Hepatocyte (in vitro differentiated cells): ENCODE results near the gene KCNB1.

Source experiments
- EZH2 ChIP-seq: fragments of 200-600 bp; sonication (generic); IDR thresholded peaks from 2 replicates; pipeline ENCODE4 v1.6.1; 2016; ENCODE audit warnings: antibody characterized with exemption, mild to moderate bottlenecking, borderline replicate concordance
- TF ChIP-seq, protein P1 (sequence below): fragments of 200-600 bp; sonication (generic); IDR thresholded peaks from 2 replicates; pipeline ENCODE4 v1.5.1; 2016; ENCODE audit warnings: antibody characterized with exemption, mild to moderate bottlenecking; ENCODE audit not compliant: poor library complexity

DNA sequence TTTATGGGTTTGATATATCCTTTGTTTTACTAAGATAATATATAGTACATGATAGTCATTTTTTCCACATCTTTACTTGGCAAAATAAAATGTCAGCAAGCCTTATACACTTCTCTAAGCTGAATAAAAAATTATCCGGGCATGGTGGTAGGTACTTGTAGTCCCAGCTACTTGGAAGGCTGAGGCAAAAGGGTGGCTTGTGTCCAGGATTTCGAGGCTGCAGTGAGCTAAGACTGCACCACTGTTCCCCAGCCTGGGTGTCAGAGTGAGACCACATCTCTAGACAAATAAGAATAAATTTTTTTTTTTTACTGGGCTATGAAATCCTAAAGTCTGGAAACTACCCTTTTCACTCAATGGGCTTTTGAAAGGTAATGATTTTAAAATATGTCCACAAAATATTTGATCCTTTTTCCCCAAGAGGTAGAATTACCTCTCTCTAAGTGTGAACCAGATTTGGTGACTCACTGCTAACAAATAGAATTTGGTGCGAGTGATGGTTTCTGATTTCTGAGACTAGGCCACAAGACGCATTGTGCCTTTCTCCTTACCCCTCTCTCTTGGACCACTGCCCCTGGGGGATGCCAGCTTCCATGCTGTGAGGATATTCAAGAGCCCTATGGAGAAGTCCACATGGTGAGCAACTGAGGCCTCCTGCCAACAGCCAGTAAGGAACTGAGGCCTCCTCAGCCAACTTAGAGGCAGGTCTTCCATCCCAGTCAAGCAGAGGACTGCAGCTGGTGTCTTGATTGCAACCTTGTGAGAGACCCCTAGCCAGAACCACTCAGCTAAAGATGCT is 120.4 kb downstream of the KCNB1 start:
- TF ChIP-seq, protein P1, sequence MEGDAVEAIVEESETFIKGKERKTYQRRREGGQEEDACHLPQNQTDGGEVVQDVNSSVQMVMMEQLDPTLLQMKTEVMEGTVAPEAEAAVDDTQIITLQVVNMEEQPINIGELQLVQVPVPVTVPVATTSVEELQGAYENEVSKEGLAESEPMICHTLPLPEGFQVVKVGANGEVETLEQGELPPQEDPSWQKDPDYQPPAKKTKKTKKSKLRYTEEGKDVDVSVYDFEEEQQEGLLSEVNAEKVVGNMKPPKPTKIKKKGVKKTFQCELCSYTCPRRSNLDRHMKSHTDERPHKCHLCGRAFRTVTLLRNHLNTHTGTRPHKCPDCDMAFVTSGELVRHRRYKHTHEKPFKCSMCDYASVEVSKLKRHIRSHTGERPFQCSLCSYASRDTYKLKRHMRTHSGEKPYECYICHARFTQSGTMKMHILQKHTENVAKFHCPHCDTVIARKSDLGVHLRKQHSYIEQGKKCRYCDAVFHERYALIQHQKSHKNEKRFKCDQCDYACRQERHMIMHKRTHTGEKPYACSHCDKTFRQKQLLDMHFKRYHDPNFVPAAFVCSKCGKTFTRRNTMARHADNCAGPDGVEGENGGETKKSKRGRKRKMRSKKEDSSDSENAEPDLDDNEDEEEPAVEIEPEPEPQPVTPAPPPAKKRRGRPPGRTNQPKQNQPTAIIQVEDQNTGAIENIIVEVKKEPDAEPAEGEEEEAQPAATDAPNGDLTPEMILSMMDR: no peak
- no peak for TF ChIP-seq EZH2
